HG02852 (cell line): Measurements from ENCODE around the gene MESD.
"Not testable (repeated sequence)": the region's sequence is repeated elsewhere in the genome, so short reads cannot be mapped to it uniquely, and the experiment has no call there.

Experiments
- ATAC-seq: cut with Tn5 transposase; IDR thresholded peaks from one replicate; pipeline ENCODE4 v1.9.1; 2021; ENCODE audit warnings: mild to moderate bottlenecking, moderate library complexity; ENCODE audit not compliant: unreplicated experiment

MESD gene

GRCh38 chr15:80966431-80967197, 23.0 kb downstream of the MESD start:
- ATAC-seq = no peak

- ATAC-seq = not testable (repeated sequence)
Measured at GRCh38 chr15:80965454-80965853, 24.2 kb downstream of the MESD start.

- ATAC-seq = no peak
Measured at GRCh38 chr15:80958818-80959495, 30.7 kb downstream of the MESD start.

- no peak for ATAC-seq
Measured at GRCh38 chr15:80957976-80958375, 31.6 kb downstream of the MESD start.

GRCh38 chr15:80957556-80957955, 32.1 kb downstream of the MESD start:
- ATAC-seq = no peak

GRCh38 chr15:80955571-80956452, 33.8 kb downstream of the MESD start:
- not testable (repeated sequence) for ATAC-seq

GRCh38 chr15:80953953-80954778, 35.5 kb downstream of the MESD start:
- ATAC-seq = no peak

- no peak for ATAC-seq
Measured at GRCh38 chr15:80953001-80953952, 36.3 kb downstream of the MESD start.

GRCh38 chr15:80951941-80952340, 37.7 kb downstream of the MESD start:
- ATAC-seq = no peak

- ATAC-seq = no peak
Measured at GRCh38 chr15:80950291-80951078, 39.1 kb downstream of the MESD start.

- no peak for ATAC-seq
Measured at GRCh38 chr15:80949756-80950155, 39.9 kb downstream of the MESD start.

- no peak for ATAC-seq
Measured at GRCh38 chr15:80948651-80949292, 40.8 kb downstream of the MESD start.

GRCh38 chr15:80946576-80946975, 43.0 kb downstream of the MESD start:
- ATAC-seq = no peak

- no peak for ATAC-seq
Measured at GRCh38 chr15:80945605-80946004, 44.0 kb downstream of the MESD start.

- no peak for ATAC-seq
Measured at GRCh38 chr15:80944818-80945217, 44.8 kb downstream of the MESD start.

- no peak for ATAC-seq
Measured at GRCh38 chr15:80942746-80943565, 46.7 kb downstream of the MESD start.

- no peak for ATAC-seq
Measured at GRCh38 chr15:80942266-80942665, 47.4 kb downstream of the MESD start.
